Spleen (tissue), 11 donors: ENCODE measurements around the gene DLEC1. TPM values are rescaled to one million over a fixed set of nuclear protein-coding genes. Genes with fewer than 3 reads are reported as not detected.
A peak's percentile ranks its signal among the peaks of the same experiment; 100 is the strongest.

Experiments used
- DNase-seq: peaks from one replicate; pipeline ENCODE4 v3.0.0-alpha.2; 2020
- H3K27ac ChIP-seq, 8 donors: fragments of 200-600 bp; sonication (generic) in 7 of 8; 1 replicate in 4 of 8; 2 replicates in 4 of 8; pipeline versions ENCODE4 v1.5.0 to v1.8.0; 2016 to 2021; ENCODE audit warnings: inconsistent platforms in 4 of 8, mild to moderate bottlenecking in 4 of 8, moderate library complexity in 1 of 8
- H3K27me3 ChIP-seq, 7 donors: fragments of 200-600 bp; sonication (generic) in 6 of 7; replicated peaks in 1 of 7; 1 replicate in 4 of 7; 2 replicates in 3 of 7; pipeline versions ENCODE4 v1.5.0 to v1.8.0; 2016 to 2021; ENCODE audit warnings: inconsistent platforms in 3 of 7, mild to moderate bottlenecking in 1 of 7
- H3K36me3 ChIP-seq, 6 donors: fragments of 200-600 bp; sonication (generic) in 5 of 6; 1 replicate in 4 of 6; 2 replicates in 2 of 6; pipeline versions ENCODE4 v1.5.0 to v1.8.0; 2016 to 2021; ENCODE audit warnings: inconsistent platforms in 2 of 6
- H3K4me1 ChIP-seq, 6 donors: fragments of 200-600 bp; sonication (generic) in 5 of 6; 1 replicate in 3 of 6; 2 replicates in 3 of 6; pipeline versions ENCODE4 v1.5.0 to v1.8.0; 2016 to 2021; ENCODE audit warnings: inconsistent platforms in 3 of 6
- H3K4me3 ChIP-seq, 8 donors: fragments of 200-600 bp; sonication (generic) in 7 of 8; 1 replicate in 4 of 8; 2 replicates in 4 of 8; pipeline versions ENCODE4 v1.5.0 to v1.8.0; 2016 to 2021; ENCODE audit warnings: inconsistent platforms in 4 of 8, mild to moderate bottlenecking in 4 of 8, moderate library complexity in 2 of 8
- H3K9me3 ChIP-seq, 8 donors: fragments of 200-600 bp; sonication (generic) in 7 of 8; 1 replicate in 4 of 8; 2 replicates in 4 of 8; pipeline versions ENCODE4 v1.5.0 to v1.8.0; 2016 to 2021; ENCODE audit warnings: inconsistent platforms in 4 of 8
- POLR2A ChIP-seq, 3 donors: fragments of 450-650 bp; IDR thresholded peaks; one replicate each; pipeline ENCODE4 v1.5.1; 2017; ENCODE audit warnings: antibody characterized with exemption in 3 of 3, mild to moderate bottlenecking in 1 of 3
- POLR2AphosphoS5 ChIP-seq, 3 donors: sonication (generic); formaldehyde crosslinking; IDR thresholded peaks; one replicate each; pipeline ENCODE4 v1.5.1; 2017; ENCODE audit warnings: antibody characterized with exemption in 3 of 3
- WGBS, 5 donors: extraction: QIAGEN DNeasy Blood & Tissue Kit in 3 of 5; methylation state at CpG; one replicate each; pipeline versions ENCODE4 v1.1.5 to v1.1.7; 2013 to 2018; 5-methylcytosine and 5-hydroxymethylcytosine counted together
- intact Hi-C: fragments of 100-400 bp; cut with DNase I; formaldehyde crosslinking; loops from one replicate; pipeline ENCODE4 v1.15.0; 2023; ENCODE audit warnings: low total_unique reads
- polyA plus RNA-seq, 3 donors: library from polyadenylated mRNA; stranded (reverse); fragments of 200-250 nt; gene quantifications; one replicate each; pipeline ENCODE4 v1.2.1, GENCODE V29; 2013
- total RNA-seq, 7 donors: library from RNA; depleted of rRNA in 3 of 7; stranded (reverse); fragments of >200 nt in 3 of 7; fragmentation: NEBNext Ultra II Directional in 4 of 7; extraction: Animal tissue kit (Norgen Biotek cat#: 25700) in 4 of 7; gene quantifications; one replicate each; pipeline versions ENCODE4 v1.1.0 to v1.2.1, GENCODE V29; 2016 to 2021
- TF ChIP-seq, protein P1 (sequence below), 11 experiments: fragments of 200-600 bp in 7 of 11; fragments of 450-650 bp in 4 of 11; sonication (generic) in 4 of 11; IDR thresholded peaks in 8 of 11; conservative IDR thresholded peaks in 3 of 11; 1 replicate in 7 of 11; 2 replicates in 4 of 11; pipeline versions ENCODE4 v1.4.0 to v1.8.0; 2016 to 2021; ENCODE audit warnings: antibody characterized with exemption in 11 of 11, inconsistent platforms in 4 of 11, mild to moderate bottlenecking in 1 of 11
- donor health status: healthy with polysubstance abuse.
- donor health status: DM: no; HTN: no; CAD: no; lungs with moderate emphysema.
- donor health status: DM: no; HTN: no; CAD: no.
- donor health status: Bipolar disorder and iron deficiency.
- donor health status: healthy.
- donor health status: DM: no; HTN: no; CAD: no.
- donor health status: DM: yes; HTN: yes; CAD: no.

DLEC1 gene
- total and polyA plus RNA-seq, 10 donors = 0.36 to 2.3 (median 0.88) TPM

DNA sequence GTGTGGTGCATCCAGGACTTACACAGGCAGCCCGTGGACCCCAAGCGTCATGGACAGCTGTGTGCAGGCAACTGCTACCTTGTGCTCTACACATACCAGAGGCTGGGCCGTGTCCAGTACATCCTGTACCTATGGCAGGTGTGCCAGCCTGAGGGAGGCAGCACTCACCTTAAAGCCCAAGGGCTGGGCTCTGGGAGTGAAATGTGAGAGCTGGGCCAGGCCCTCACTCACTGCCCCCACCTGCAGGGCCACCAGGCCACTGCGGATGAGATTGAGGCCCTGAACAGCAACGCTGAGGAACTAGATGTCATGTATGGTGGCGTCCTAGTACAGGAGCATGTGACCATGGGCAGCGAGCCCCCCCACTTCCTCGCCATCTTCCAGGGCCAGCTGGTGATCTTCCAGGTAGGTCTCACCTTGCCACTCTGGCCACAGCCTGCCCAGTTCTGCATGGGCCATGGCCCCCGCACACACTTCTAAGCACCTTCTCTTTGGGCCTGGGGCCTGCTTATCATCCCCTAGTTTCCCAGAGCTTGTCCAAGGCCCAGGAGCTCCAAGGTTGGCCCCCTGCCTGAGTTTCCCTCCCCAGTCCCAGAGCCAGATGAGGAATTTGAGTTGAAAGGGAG is 37.4 kb upstream of the DLEC1 start:
- Histone ChIP-seq H3K4me1 (peaks cover 15 to 52% (median 33%) of the 10 kb centered on the region in 6 donors), H3K36me3 (peaks cover 0 to 76% (median 37%) of the 10 kb centered on the region in 6 donors), H3K9me3 (no peaks in the 10 kb centered on the region), H3K4me3 (no peak overlapping the region), H3K27ac (peak overlapping the region in 1 of 8 donors; percentile 2), H3K27me3 (no peaks in the 10 kb centered on the region)
- intact Hi-C loops = no loop called here
- TF ChIP-seq POLR2A (IDR thresholded peaks at IDR 0.05) (no peak), POLR2AphosphoS5 (IDR thresholded peaks at IDR 0.05) (peak in 1 of 3 donors; percentile 37)
- 85 to 95% (median 95%) methylated on average over 8 to 9 of the region's 9 CpGs for WGBS, 5 donors
- peak; percentile 77 for DNase-seq

DNA sequence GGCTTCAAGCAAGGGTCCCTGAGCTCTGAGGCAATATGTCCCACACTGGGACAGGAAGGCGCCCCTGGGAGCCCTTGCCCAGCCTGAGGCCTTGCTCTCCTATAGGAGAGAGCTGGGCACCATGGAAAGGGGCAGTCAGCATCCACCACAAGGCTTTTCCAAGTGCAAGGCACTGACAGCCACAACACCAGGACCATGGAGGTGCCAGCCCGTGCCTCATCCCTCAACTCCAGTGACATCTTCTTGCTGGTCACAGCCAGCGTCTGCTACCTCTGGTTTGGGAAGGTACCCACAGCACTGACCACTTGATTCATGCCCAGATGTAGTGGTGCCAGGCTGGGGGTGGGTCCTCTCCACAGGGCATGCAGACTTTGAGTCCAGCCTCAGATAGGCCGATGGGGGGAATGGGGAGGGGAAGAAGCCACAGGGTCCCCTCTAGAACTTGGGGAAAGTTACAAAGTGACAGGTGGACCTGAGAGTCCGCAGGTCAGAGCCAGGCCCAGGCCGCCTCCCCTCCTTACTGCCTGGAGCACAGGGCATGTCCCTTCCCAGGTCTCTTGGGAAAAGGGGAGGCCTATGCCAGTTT is 36.6 kb upstream of the DLEC1 start:
- intact Hi-C loops = no loop called here

DNA sequence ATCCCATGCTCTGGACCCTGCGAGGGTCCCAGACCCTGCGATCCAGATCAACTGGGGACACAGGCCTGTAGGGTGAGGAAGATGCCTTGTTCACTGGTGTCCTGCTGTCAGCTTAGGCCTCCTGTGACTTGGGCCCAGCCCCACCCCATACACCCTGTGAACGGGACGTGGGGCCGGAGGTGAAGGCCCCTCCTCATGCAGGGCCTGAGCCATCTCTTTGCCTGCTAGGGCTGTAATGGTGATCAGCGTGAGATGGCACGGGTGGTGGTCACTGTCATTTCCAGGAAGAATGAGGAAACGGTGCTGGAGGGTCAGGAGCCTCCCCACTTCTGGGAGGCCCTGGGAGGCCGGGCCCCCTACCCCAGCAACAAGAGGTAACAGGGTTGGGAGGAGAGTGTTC is 36.1 kb upstream of the DLEC1 start:
- Histone ChIP-seq H3K4me1 (peaks cover 6 to 39% (median 21%) of the 10 kb centered on the region in 6 donors), H3K36me3 (peaks cover 0 to 80% (median 44%) of the 10 kb centered on the region in 6 donors), H3K27ac (peak overlapping the region in 2 of 8 donors; percentile 10 to 54), H3K9me3 (no peaks in the 10 kb centered on the region), H3K27me3 (no peaks in the 10 kb centered on the region), H3K4me3 (no peak overlapping the region)
- no peak for TF ChIP-seq POLR2A (IDR thresholded peaks at IDR 0.05)
- WGBS, 5 donors = 80 to 88% (median 84%) methylated on average over 6 to 9 of the region's 9 CpGs
- intact Hi-C loops = no loop called here
- DNase-seq = peak; percentile 73

More for the DNA sequence above, 36.6 kb upstream of the DLEC1 start:
- H3K9me3 ChIP-seq = no peaks in the 10 kb centered on the region
- DNase-seq = peak; percentile 68
- peaks cover 9 to 44% (median 26%) of the 10 kb centered on the region in 6 donors for H3K4me1 ChIP-seq
- H3K27ac ChIP-seq = no peak overlapping the region
- H3K27me3 ChIP-seq = no peaks in the 10 kb centered on the region
- TF ChIP-seq, protein P1, sequence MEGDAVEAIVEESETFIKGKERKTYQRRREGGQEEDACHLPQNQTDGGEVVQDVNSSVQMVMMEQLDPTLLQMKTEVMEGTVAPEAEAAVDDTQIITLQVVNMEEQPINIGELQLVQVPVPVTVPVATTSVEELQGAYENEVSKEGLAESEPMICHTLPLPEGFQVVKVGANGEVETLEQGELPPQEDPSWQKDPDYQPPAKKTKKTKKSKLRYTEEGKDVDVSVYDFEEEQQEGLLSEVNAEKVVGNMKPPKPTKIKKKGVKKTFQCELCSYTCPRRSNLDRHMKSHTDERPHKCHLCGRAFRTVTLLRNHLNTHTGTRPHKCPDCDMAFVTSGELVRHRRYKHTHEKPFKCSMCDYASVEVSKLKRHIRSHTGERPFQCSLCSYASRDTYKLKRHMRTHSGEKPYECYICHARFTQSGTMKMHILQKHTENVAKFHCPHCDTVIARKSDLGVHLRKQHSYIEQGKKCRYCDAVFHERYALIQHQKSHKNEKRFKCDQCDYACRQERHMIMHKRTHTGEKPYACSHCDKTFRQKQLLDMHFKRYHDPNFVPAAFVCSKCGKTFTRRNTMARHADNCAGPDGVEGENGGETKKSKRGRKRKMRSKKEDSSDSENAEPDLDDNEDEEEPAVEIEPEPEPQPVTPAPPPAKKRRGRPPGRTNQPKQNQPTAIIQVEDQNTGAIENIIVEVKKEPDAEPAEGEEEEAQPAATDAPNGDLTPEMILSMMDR (IDR thresholded peaks at IDR 0.05 in 8 of 11, conservative IDR thresholded peaks at IDR 0.05 in 3 of 11) = no peak
- TF ChIP-seq POLR2AphosphoS5 (IDR thresholded peaks at IDR 0.05) = no peak
- 89 to 98% (median 96%) methylated on average over 3 to 6 of the region's 6 CpGs for WGBS, 5 donors
- H3K4me3 ChIP-seq = no peak overlapping the region
- H3K36me3 ChIP-seq = peaks cover 0 to 80% (median 41%) of the 10 kb centered on the region in 6 donors

DNA sequence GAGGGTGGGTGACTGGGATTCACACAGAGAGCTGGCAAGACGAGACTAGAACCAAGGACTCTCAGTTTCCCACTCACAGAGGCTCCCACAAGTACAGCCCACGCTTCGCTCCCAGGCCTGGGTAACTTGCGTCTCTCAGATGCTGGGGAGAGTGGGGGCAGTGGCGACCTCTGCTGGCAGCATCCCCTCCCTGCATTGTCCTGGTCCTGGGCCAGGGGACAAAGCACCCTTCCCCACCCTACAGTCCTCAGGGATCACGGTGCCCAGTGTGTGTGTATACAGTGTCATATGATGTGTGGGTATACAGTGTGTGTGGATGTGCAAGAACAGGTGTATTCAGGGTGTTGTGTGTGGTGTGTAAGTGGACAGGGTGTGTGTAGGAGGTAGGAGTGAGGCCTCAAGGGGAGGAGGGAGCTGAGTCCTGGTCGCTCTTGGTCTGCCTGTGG is 35.6 kb upstream of the DLEC1 start:
- H3K9me3 ChIP-seq = no peaks in the 10 kb centered on the region
- WGBS, 5 donors = 48 to 68% (median 53%) methylated on average over 6 to 7 of the region's 7 CpGs
- intact Hi-C loops = no loop called here
- H3K27me3 ChIP-seq = no peaks in the 10 kb centered on the region
- peaks cover 1 to 34% (median 17%) of the 10 kb centered on the region in 6 donors for H3K4me1 ChIP-seq
- peak; percentile 90 for DNase-seq
- peaks cover 0 to 85% (median 49%) of the 10 kb centered on the region in 6 donors for H3K36me3 ChIP-seq
- H3K4me3 ChIP-seq = no peak overlapping the region
- TF ChIP-seq POLR2AphosphoS5 (IDR thresholded peaks at IDR 0.05) (no peak), POLR2A (IDR thresholded peaks at IDR 0.05) (no peak)
- TF ChIP-seq, protein P1 (IDR thresholded peaks at IDR 0.05 in 8 of 11, conservative IDR thresholded peaks at IDR 0.05 in 3 of 11) = peak; percentile 69 to 92 (median 85)
- peak overlapping the region in 2 of 8 donors; percentile 10 to 54 for H3K27ac ChIP-seq

DNA sequence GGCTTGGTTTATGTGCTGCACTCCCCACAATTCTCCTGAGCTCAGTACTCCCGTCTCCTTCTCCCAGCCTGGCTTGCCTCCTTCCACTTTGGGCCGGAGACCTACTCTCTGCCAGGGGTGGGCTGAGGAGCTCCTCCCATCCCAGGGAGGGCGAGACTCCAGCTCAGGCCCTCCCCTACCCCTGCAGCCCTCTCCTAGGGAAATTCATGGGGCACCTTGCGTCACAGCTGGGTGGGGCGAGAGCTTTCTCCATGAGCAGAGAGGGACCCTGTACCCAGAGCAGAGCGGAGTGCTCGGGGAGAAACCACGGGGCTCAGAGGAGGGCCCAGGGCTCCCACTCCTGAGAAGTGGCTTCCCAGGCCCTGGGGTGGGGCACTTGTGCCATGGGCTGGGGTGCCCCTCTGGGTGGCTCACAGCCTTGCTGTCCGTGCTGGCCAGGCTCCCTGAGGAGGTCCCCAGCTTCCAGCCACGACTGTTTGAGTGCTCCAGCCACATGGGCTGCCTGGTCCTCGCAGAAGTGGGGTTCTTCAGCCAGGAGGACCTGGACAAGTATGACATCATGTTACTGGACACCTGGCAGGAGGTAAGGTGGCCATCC is 35.1 kb upstream of the DLEC1 start:
- TF ChIP-seq POLR2A (IDR thresholded peaks at IDR 0.05) (no peak), POLR2AphosphoS5 (IDR thresholded peaks at IDR 0.05) (peak in 2 of 3 donors; percentile 3 to 34)
- TF ChIP-seq, protein P1 (IDR thresholded peaks at IDR 0.05 in 8 of 11, conservative IDR thresholded peaks at IDR 0.05 in 3 of 11) = no peak
- Histone ChIP-seq H3K9me3 (no peaks in the 10 kb centered on the region), H3K4me3 (no peak overlapping the region), H3K27me3 (no peaks in the 10 kb centered on the region), H3K27ac (peak overlapping the region in 2 of 8 donors; percentile 10 to 54), H3K36me3 (peaks cover 0 to 90% (median 53%) of the 10 kb centered on the region in 6 donors), H3K4me1 (peaks cover 0 to 30% (median 13%) of the 10 kb centered on the region in 6 donors)
- intact Hi-C loops = no loop called here
- 83 to 95% (median 86%) methylated on average over 8 to 11 of the region's 11 CpGs for WGBS, 5 donors
- peak; percentile 77 for DNase-seq
